ENCODE results near the gene PARD6A. TPM values are rescaled to one million over a fixed set of nuclear protein-coding genes. Genes with fewer than 3 reads are reported as not detected.
A peak's percentile ranks its signal among the peaks of the same experiment; 100 is the strongest.

Gene PARD6A
- total and polyA plus RNA-seq, 7 donors = 4.9 to 11.0 (median 6.8) TPM

DNA sequence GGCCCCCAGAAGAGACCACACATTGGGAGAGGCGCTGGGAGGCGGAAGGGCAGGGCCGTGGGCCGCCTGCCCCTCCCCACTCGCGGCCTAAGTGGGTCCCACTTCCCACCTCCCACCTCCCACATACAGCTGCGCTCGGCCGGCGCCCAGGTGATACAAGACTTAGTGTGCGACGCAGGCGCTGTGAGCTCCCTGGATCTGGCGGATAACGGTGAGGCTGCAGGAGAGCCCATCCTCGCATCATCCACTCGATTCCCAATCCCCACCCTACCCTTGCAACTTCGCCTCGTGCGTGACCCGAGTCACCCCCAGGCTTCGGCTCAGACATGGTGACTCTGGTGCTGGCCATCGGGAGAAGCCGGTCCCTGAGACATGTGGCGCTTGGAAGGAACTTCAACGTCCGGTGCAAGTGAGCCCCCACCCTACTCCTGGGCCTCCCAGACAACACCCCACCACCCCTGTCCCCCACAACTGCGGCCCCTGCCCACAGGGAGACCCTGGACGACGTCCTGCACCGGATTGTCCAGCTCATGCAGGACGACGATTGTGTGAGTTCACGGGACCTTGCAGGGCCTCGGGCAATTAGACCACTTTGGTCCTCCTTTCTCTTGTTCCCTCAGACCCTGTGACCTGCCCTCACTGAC is 11.9 kb upstream of the PARD6A start:
- intact Hi-C loops (cut with DNase I) = no loop called here
- Histone ChIP-seq H3K9me3 (no peaks in the 10 kb centered on the region), H3K4me3 (no peak overlapping the region), H3K27me3 (ENCODE audit: insufficient read depth in 3 of 3, low read length in 2 of 3) (peaks cover 0 to 82% (median 37%) of the 10 kb centered on the region in 3 donors), H3K4me1 (no peaks in the 10 kb centered on the region), H3K27ac (no peak overlapping the region), H3K36me3 (ENCODE audit: insufficient read depth in 1 of 2, low read depth in 1 of 2) (no peaks in the 10 kb centered on the region)
- TF ChIP-seq, protein P1, sequence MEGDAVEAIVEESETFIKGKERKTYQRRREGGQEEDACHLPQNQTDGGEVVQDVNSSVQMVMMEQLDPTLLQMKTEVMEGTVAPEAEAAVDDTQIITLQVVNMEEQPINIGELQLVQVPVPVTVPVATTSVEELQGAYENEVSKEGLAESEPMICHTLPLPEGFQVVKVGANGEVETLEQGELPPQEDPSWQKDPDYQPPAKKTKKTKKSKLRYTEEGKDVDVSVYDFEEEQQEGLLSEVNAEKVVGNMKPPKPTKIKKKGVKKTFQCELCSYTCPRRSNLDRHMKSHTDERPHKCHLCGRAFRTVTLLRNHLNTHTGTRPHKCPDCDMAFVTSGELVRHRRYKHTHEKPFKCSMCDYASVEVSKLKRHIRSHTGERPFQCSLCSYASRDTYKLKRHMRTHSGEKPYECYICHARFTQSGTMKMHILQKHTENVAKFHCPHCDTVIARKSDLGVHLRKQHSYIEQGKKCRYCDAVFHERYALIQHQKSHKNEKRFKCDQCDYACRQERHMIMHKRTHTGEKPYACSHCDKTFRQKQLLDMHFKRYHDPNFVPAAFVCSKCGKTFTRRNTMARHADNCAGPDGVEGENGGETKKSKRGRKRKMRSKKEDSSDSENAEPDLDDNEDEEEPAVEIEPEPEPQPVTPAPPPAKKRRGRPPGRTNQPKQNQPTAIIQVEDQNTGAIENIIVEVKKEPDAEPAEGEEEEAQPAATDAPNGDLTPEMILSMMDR (IDR thresholded peaks at IDR 0.05) = no peak
- WGBS, 3 donors = 32 to 51% (median 43%) methylated on average over 32 to 35 of the region's 35 CpGs
- DNase-seq = peak in 1 of 2 donors; percentile 54
- no peak for ATAC-seq

DNA sequence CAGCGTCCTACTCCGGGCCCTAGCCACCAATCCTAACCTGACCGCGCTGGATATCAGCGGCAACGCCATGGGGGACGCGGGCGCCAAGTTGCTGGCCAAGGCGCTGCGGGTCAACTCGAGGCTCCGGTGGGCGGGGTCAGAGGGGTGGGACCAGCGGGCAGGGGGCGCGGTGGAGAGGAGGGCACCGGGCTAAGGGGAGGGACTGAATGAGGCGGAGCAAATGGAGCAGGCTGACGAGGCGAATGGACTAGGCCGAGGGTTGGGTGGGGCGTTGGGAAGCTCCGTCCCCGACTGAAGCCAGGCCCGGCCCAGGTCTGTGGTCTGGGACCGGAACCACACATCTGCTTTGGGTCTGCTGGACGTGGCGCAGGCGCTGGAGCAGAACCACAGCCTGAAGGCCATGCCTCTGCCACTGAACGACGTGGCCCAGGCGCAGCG is 11.2 kb upstream of the PARD6A start:
- ATAC-seq (peak in 1 of 4 donors; percentile 57), DNase-seq (peak in 1 of 2 donors; percentile 58)
- H3K4me1 ChIP-seq = no peaks in the 10 kb centered on the region
- no peaks in the 10 kb centered on the region for H3K9me3 ChIP-seq
- H3K27ac ChIP-seq = no peak overlapping the region
- H3K36me3 ChIP-seq (ENCODE audit: insufficient read depth in 1 of 2, low read depth in 1 of 2) = no peaks in the 10 kb centered on the region
- H3K4me3 ChIP-seq = no peak overlapping the region
- TF ChIP-seq, protein P1 (IDR thresholded peaks at IDR 0.05) = no peak
- peaks cover 0 to 89% (median 43%) of the 10 kb centered on the region in 3 donors for H3K27me3 ChIP-seq (ENCODE audit: insufficient read depth in 3 of 3, low read length in 2 of 3)
- intact Hi-C loops (cut with DNase I) = no loop called here
- WGBS, 3 donors = 12 to 20% (median 14%) methylated on average over 32 to 34 of the region's 34 CpGs

DNA sequence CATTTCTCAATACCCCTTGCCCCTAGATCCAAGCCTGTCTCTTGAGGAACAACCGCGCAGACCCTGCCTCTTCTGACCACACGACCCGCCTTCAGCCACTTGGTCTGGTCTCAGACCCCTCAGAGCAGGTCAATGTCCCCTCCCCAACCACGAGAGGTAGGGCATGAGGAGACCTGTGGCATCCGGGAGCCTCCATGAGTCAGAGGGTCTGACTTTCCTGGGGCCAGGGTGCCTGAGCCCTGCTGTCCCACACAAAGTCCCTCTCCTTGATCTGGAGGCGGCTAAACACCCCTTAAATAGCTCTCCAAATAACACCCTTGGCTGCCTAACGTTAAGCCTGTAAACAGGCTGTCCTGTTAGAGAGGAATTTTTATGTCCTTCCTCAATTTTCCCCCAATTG is 10.7 kb upstream of the PARD6A start:
- Histone ChIP-seq H3K27ac (no peak overlapping the region), H3K9me3 (no peaks in the 10 kb centered on the region), H3K4me3 (no peak overlapping the region), H3K27me3 (ENCODE audit: insufficient read depth in 3 of 3, low read length in 2 of 3) (peaks cover 0 to 91% (median 45%) of the 10 kb centered on the region in 3 donors), H3K4me1 (no peaks in the 10 kb centered on the region), H3K36me3 (ENCODE audit: insufficient read depth in 1 of 2, low read depth in 1 of 2) (no peaks in the 10 kb centered on the region)
- intact Hi-C loops (cut with DNase I) = loop anchor here in 1 of 2 donors (5.0 kb wide), 1 partner anchor 393 kb away; no protein-coding TSS in a partner anchor
- 55 to 62% (median 60%) methylated on average over 8 of the region's 8 CpGs for WGBS, 3 donors
- TF ChIP-seq, protein P1 (IDR thresholded peaks at IDR 0.05) = no peak
- ATAC-seq (no peak), DNase-seq (no peak)

DNA sequence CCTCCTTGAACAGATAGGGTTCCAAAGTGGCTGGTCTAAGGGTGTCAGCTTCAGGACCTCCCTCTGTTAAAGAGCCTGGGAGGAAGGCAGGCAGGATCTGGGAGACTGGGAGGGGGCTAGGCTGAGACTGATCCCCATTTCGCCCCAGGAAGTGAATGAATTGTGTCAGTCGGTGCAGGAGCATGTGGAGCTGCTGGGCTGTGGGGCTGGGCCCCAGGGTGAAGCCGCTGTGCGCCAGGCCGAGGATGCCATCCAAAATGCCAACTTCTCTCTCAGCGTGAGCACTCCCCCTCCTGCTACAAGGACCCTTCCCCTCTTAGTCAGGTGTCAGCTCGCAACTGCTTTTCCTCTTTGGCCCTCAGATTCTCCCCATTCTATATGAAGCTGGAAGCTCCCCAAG is 9.7 kb upstream of the PARD6A start:
- TF ChIP-seq, protein P1 (IDR thresholded peaks at IDR 0.05) = no peak
- ATAC-seq = no peak
- Histone ChIP-seq H3K27me3 (ENCODE audit: insufficient read depth in 3 of 3, low read length in 2 of 3) (peaks cover 0 to 81% (median 46%) of the 10 kb centered on the region in 3 donors), H3K9me3 (no peaks in the 10 kb centered on the region), H3K4me3 (no peak overlapping the region), H3K36me3 (ENCODE audit: insufficient read depth in 1 of 2, low read depth in 1 of 2) (no peaks in the 10 kb centered on the region), H3K27ac (no peak overlapping the region), H3K4me1 (no peaks in the 10 kb centered on the region)
- DNase-seq = peak in 1 of 2 donors; percentile 43
- 84 to 91% (median 90%) methylated on average over 6 to 7 of the region's 7 CpGs for WGBS, 3 donors
- intact Hi-C loops (cut with DNase I) = loop anchor here in 1 of 2 donors (5.0 kb wide), 1 partner anchor 394 kb away; no protein-coding TSS in a partner anchor
